ENCODE results near the gene OR2D2. TPM values are rescaled to one million over a fixed set of nuclear protein-coding genes. Genes with fewer than 3 reads are reported as not detected.

The OR2D2 gene
- total RNA-seq, 1 donor from 2014 or later, result not detected

DNA sequence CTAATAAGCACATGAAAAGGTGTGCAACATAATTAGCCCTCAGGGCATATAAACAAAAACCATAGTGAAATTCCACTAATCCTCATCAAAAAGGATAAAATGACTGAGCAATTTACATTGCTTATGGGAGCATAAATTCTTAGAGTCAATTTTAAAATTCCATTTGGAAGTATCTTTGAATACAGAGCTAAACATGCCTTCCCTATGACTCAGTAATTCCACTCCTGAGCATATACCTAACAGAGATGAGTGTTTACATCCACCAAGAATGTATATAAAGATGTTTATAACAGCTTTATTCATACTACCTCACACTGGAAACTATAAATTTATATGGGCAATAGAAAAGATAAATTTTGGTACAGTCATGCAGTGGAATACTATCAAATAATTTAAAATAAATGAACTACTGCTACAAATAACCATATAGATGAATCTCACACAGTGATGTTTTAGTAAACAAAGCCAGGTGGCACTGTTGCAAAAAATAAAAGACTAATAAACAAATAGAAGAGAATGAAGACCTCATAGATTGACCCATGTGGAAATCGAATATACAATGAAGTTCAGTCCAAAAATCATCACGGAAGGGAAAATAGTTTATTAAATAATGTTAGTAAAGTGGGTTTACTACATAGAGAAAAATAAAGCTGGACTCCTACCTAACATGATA lies 8.2 kb upstream of the OR2D2 start:
- no peaks in the 10 kb centered on the region for H3K27me3 ChIP-seq
- H3K9me3 ChIP-seq, result no peaks in the 10 kb centered on the region
- no peaks in the 10 kb centered on the region for H3K36me3 ChIP-seq
- no peaks in the 10 kb centered on the region for H3K4me1 ChIP-seq
- DNase-seq (ENCODE audit: extremely low spot score in 2 of 2), result no peak
- TF ChIP-seq POLR2AphosphoS5 (IDR thresholded peaks at IDR 0.05; ENCODE audit: insufficient read depth in 1 of 2, low read depth in 1 of 2) (no peak), POLR2A (IDR thresholded peaks at IDR 0.05) (no peak)
- TF ChIP-seq, protein P1, sequence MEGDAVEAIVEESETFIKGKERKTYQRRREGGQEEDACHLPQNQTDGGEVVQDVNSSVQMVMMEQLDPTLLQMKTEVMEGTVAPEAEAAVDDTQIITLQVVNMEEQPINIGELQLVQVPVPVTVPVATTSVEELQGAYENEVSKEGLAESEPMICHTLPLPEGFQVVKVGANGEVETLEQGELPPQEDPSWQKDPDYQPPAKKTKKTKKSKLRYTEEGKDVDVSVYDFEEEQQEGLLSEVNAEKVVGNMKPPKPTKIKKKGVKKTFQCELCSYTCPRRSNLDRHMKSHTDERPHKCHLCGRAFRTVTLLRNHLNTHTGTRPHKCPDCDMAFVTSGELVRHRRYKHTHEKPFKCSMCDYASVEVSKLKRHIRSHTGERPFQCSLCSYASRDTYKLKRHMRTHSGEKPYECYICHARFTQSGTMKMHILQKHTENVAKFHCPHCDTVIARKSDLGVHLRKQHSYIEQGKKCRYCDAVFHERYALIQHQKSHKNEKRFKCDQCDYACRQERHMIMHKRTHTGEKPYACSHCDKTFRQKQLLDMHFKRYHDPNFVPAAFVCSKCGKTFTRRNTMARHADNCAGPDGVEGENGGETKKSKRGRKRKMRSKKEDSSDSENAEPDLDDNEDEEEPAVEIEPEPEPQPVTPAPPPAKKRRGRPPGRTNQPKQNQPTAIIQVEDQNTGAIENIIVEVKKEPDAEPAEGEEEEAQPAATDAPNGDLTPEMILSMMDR (IDR thresholded peaks at IDR 0.05), result no peak
- no peak overlapping the region for H3K4me3 ChIP-seq
- H3K27ac ChIP-seq, result no peak overlapping the region
- intact Hi-C loops (cut with DNase I), result no loop called here

DNA sequence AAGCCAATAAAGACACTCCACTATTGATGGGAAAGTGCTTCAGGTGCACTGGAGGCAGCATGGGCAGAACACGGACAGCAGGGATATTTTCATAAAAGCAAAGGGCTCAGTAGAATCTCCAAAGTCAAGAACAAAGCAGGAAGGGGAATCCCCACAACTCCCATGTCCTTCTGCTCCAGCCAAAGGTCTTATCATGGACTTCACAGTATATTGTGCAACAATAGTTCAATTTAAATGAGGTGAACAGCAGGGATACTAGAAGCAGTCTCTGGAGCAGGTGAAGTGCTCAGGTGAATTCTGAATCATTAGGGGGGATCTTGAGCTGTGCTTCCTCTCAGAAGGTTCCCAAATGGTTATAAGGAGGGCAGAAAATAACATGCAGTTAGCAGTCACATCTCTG lies 6.6 kb upstream of the OR2D2 start:
- intact Hi-C loops (cut with DNase I), result no loop called here
- Histone ChIP-seq H3K27ac (no peak overlapping the region), H3K9me3 (no peaks in the 10 kb centered on the region), H3K4me1 (no peaks in the 10 kb centered on the region), H3K4me3 (no peak overlapping the region), H3K27me3 (no peaks in the 10 kb centered on the region), H3K36me3 (no peaks in the 10 kb centered on the region)
- TF ChIP-seq, protein P1 (IDR thresholded peaks at IDR 0.05), result no peak
- TF ChIP-seq POLR2A (IDR thresholded peaks at IDR 0.05), result no peak
- no peak for TF ChIP-seq POLR2AphosphoS5 (IDR thresholded peaks at IDR 0.05; ENCODE audit: insufficient read depth in 1 of 2, low read depth in 1 of 2)
- DNase-seq (ENCODE audit: extremely low spot score in 2 of 2), result no peak

DNA sequence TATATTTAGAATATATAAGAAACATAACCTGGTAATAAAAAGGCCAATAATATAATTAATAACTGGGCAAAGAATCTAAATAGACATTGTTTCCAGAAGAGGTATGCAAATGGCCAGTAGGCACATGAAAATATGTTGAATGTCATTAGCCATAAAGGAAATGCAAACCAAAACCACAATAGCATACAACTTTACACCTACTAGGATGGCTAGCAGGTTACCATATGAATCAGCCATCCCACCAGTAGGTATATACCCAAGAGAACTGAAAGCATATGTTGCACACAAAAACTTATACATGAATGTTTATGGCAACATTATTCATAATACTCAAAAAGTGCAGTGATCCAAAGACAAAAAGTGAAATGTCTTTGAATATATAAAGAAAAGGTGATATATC lies 2.7 kb upstream of the OR2D2 start:
- TF ChIP-seq POLR2AphosphoS5 (IDR thresholded peaks at IDR 0.05; ENCODE audit: insufficient read depth in 1 of 2, low read depth in 1 of 2) (no peak), POLR2A (IDR thresholded peaks at IDR 0.05) (no peak)
- TF ChIP-seq, protein P1 (IDR thresholded peaks at IDR 0.05), result no peak
- H3K27ac ChIP-seq, result no peak overlapping the region
- no peak for DNase-seq (ENCODE audit: extremely low spot score in 2 of 2)
- no peaks in the 10 kb centered on the region for H3K36me3 ChIP-seq
- no peaks in the 10 kb centered on the region for H3K4me1 ChIP-seq
- intact Hi-C loops (cut with DNase I), result no loop called here
- no peak overlapping the region for H3K4me3 ChIP-seq
- H3K9me3 ChIP-seq, result no peaks in the 10 kb centered on the region
- H3K27me3 ChIP-seq, result no peaks in the 10 kb centered on the region

DNA sequence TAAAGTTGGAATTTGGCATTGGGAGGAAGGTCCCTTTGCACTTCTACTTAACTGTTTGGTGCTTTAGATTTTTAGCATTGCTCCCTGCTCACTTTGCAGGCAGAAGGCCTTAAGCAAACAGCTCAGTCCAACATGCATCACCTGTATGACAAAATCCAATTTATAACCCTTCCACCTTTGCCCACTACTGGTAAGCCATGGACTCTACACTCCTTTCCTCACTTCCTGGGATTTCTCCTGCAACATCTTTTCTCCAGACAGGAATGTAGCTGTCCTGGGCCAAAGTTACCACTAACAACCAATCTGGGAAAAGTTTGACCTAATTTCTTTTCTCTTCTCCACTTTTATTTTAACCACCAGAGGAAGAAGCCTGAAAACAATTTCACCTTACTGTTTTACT lies 1.8 kb upstream of the OR2D2 start:
- no peaks in the 10 kb centered on the region for H3K9me3 ChIP-seq
- H3K36me3 ChIP-seq, result no peaks in the 10 kb centered on the region
- no peak for DNase-seq (ENCODE audit: extremely low spot score in 2 of 2)
- no peak overlapping the region for H3K4me3 ChIP-seq
- no peak overlapping the region for H3K27ac ChIP-seq
- intact Hi-C loops (cut with DNase I), result no loop called here
- H3K4me1 ChIP-seq, result no peaks in the 10 kb centered on the region
- no peaks in the 10 kb centered on the region for H3K27me3 ChIP-seq
- no peak for TF ChIP-seq POLR2A (IDR thresholded peaks at IDR 0.05)
- no peak for TF ChIP-seq POLR2AphosphoS5 (IDR thresholded peaks at IDR 0.05; ENCODE audit: insufficient read depth in 1 of 2, low read depth in 1 of 2)
- TF ChIP-seq, protein P1 (IDR thresholded peaks at IDR 0.05), result no peak

DNA sequence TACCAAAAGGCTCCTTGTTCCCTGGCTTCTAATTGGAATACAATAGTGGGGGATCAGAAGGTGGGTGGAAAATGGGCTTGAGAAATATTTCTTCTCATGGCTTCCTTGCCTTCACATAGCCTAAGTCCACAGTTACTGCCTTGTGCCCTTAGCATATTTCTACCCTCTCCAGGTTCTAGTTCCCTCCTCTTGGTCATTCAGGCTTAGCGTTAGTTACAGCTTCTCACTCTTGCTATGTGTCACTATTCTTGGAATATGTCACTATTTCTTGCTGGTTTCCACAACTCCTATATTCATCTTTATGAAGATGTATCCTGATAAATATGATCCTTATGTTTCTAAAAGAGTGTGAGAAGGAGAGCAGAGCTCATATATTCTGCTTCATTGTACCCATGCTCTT lies 2.5 kb downstream of the OR2D2 start:
- H3K9me3 ChIP-seq, result no peaks in the 10 kb centered on the region
- no peaks in the 10 kb centered on the region for H3K27me3 ChIP-seq
- H3K36me3 ChIP-seq, result no peaks in the 10 kb centered on the region
- H3K4me1 ChIP-seq, result no peaks in the 10 kb centered on the region
- intact Hi-C loops (cut with DNase I), result no loop called here
- H3K4me3 ChIP-seq, result no peak overlapping the region
- no peak overlapping the region for H3K27ac ChIP-seq
- no peak for TF ChIP-seq POLR2A (IDR thresholded peaks at IDR 0.05)
- no peak for TF ChIP-seq POLR2AphosphoS5 (IDR thresholded peaks at IDR 0.05; ENCODE audit: insufficient read depth in 1 of 2, low read depth in 1 of 2)
- TF ChIP-seq, protein P1 (IDR thresholded peaks at IDR 0.05), result no peak
- DNase-seq (ENCODE audit: extremely low spot score in 2 of 2), result no peak
